DND-41 (cell line): Measurements from ENCODE around the gene POLR3A.

Experiments used
- ATAC-seq: fragments of 200-7000 bp; cut with Tn5 transposase; 3 replicates; pipeline ENCODE4 v1.9.1; 2021; ENCODE audit warnings: low read depth; ENCODE audit not compliant: insufficient read depth
- DNase-seq: peaks from one replicate; pipeline ENCODE4 v3.0.0-alpha.2; 2020
- H2AFZ ChIP-seq: 2 replicates; pipeline ENCODE4 v1.6.0; 2012; ENCODE audit warnings: low read depth, low read length
- H3K27ac ChIP-seq: 2 replicates; pipeline ENCODE4 v1.5.1; 2012; ENCODE audit warnings: low read length, inconsistent platforms
- H3K27me3 ChIP-seq: fragments of 200-600 bp; sonication (generic); 2 replicates; pipeline ENCODE4 v1.6.0; 2012; ENCODE audit warnings: low read length, mild to moderate bottlenecking, inconsistent platforms; ENCODE audit not compliant: insufficient read depth, poor library complexity
- H3K36me3 ChIP-seq: 2 replicates; pipeline ENCODE4 v1.5.1; 2012; ENCODE audit warnings: low read length, inconsistent platforms; ENCODE audit not compliant: insufficient read depth
- H3K4me1 ChIP-seq: 2 replicates; pipeline ENCODE4 v1.5.1; 2012; ENCODE audit warnings: mild to moderate bottlenecking, low read length; ENCODE audit not compliant: insufficient read depth
- H3K4me2 ChIP-seq: 2 replicates; pipeline ENCODE4 v1.6.0; 2012; ENCODE audit warnings: mild to moderate bottlenecking, moderate library complexity, low read length, inconsistent platforms; ENCODE audit not compliant: insufficient read depth
- H3K4me3 ChIP-seq, 2 experiments: fragments of 200-600 bp in 1 of 2; shearing (Covaris generic) in 1 of 2; 2 replicates each; pipeline ENCODE4 v1.5.1; 2012 to 2016; ENCODE audit warnings: inconsistent platforms in 2 of 2, low read length in 2 of 2, mild to moderate bottlenecking in 2 of 2, low read depth in 1 of 2, moderate library complexity in 1 of 2
- H3K79me2 ChIP-seq: 2 replicates; pipeline ENCODE4 v1.6.0; 2012; ENCODE audit warnings: low read length, inconsistent platforms; ENCODE audit not compliant: insufficient read depth
- H3K9ac ChIP-seq: 2 replicates; pipeline ENCODE4 v1.6.0; 2012; ENCODE audit warnings: low read depth, mild to moderate bottlenecking, inconsistent platforms, low read length, moderate library complexity
- H3K9me3 ChIP-seq: 2 replicates; pipeline ENCODE4 v1.5.1; 2012; ENCODE audit warnings: low read length, moderate library complexity, mild to moderate bottlenecking, inconsistent platforms; ENCODE audit not compliant: insufficient read depth, severe bottlenecking
- H4K20me1 ChIP-seq: 2 replicates; pipeline ENCODE4 v1.6.0; 2012; ENCODE audit warnings: low read length; ENCODE audit not compliant: insufficient read depth
- CTCF ChIP-seq: IDR thresholded peaks from 2 replicates; pipeline ENCODE4 v1.5.1; 2012; ENCODE audit warnings: borderline replicate concordance, low read length, moderate library complexity, mild to moderate bottlenecking; ENCODE audit not compliant: poor library complexity, severe bottlenecking; ENCODE audit errors: extremely low read depth
- EZH2 ChIP-seq: IDR thresholded peaks from 3 replicates; pipeline ENCODE4 v1.6.1; 2012; ENCODE audit warnings: borderline replicate concordance, low read depth, mild to moderate bottlenecking, moderate library complexity, low read length, inconsistent platforms; ENCODE audit not compliant: severe bottlenecking

Gene POLR3A

GRCh38 chr10:77939561-77940001, 89.7 kb downstream of the POLR3A start:
- Histone ChIP-seq H3K9me3 (no peaks in the 10 kb centered on the region), H4K20me1 (no peaks in the 10 kb centered on the region), H3K4me2 (no peak overlapping the region), H3K36me3 (no peaks in the 10 kb centered on the region), H3K27ac (no peak overlapping the region), H3K79me2 (no peaks in the 10 kb centered on the region), H3K9ac (no peak overlapping the region), H3K27me3 (no peaks in the 10 kb centered on the region), H2AFZ (no peak overlapping the region), H3K4me3 (no peak overlapping the region), H3K4me1 (no peaks in the 10 kb centered on the region)
- no peak for ATAC-seq
- no peak for DNase-seq
- TF ChIP-seq EZH2: no peak
- TF ChIP-seq CTCF: no peak

- H2AFZ ChIP-seq: no peak overlapping the region
- no peak overlapping the region for H3K27ac ChIP-seq
- no peak overlapping the region for H3K4me3 ChIP-seq
- H3K36me3 ChIP-seq: no peaks in the 10 kb centered on the region
- TF ChIP-seq EZH2: no peak
- TF ChIP-seq CTCF: no peak
- H3K79me2 ChIP-seq: no peaks in the 10 kb centered on the region
- no peak overlapping the region for H3K4me2 ChIP-seq
- no peaks in the 10 kb centered on the region for H3K4me1 ChIP-seq
- no peak overlapping the region for H3K9ac ChIP-seq
- no peaks in the 10 kb centered on the region for H4K20me1 ChIP-seq
- no peaks in the 10 kb centered on the region for H3K27me3 ChIP-seq
- DNase-seq (no peak), ATAC-seq (no peak)
- no peaks in the 10 kb centered on the region for H3K9me3 ChIP-seq
Measured at GRCh38 chr10:77936697-77937567, 92.4 kb downstream of the POLR3A start.

- Histone ChIP-seq H3K4me3 (no peak overlapping the region), H3K9ac (no peak overlapping the region), H3K79me2 (no peaks in the 10 kb centered on the region), H3K4me1 (peaks cover 7% of the 10 kb centered on the region), H3K27ac (no peak overlapping the region), H3K9me3 (no peaks in the 10 kb centered on the region), H4K20me1 (no peaks in the 10 kb centered on the region), H3K36me3 (no peaks in the 10 kb centered on the region), H3K4me2 (no peak overlapping the region), H2AFZ (no peak overlapping the region), H3K27me3 (peaks cover 25% of the 10 kb centered on the region)
- DNase-seq: no peak
- no peak for ATAC-seq
- TF ChIP-seq EZH2 (no peak), CTCF (no peak)
Measured at GRCh38 chr10:77932016-77932715, 97.1 kb downstream of the POLR3A start.
